Mucosa of descending colon (tissue), 3 donors: ENCODE results near the gene ADM5. TPM values are rescaled to one million over a fixed set of nuclear protein-coding genes. Genes with fewer than 3 reads are reported as not detected.

ENCODE experiments used
- ATAC-seq: fragments of 200-7000 bp; cut with Tn5 transposase; one replicate; pipeline ENCODE4 v1.9.1; 2020; ENCODE audit warnings: mild to moderate bottlenecking, moderate library complexity
- DNase-seq, 3 donors: peaks; one replicate each; pipeline ENCODE4 v3.0.0-alpha.2; 2020
- H3K36me3 ChIP-seq: fragments of 200-600 bp; one replicate; pipeline ENCODE4 v1.8.0; 2021; ENCODE audit warnings: low read depth, mild to moderate bottlenecking
- H3K4me1 ChIP-seq: fragments of 200-600 bp; one replicate; pipeline ENCODE4 v1.8.0; 2021; ENCODE audit warnings: low read depth, mild to moderate bottlenecking
- H3K4me3 ChIP-seq: fragments of 200-600 bp; one replicate; pipeline ENCODE4 v1.8.0; 2021; ENCODE audit warnings: mild to moderate bottlenecking
- H3K9me3 ChIP-seq: fragments of 200-600 bp; one replicate; pipeline ENCODE4 v1.8.0; 2021; ENCODE audit warnings: mild to moderate bottlenecking
- intact Hi-C, 2 donors: fragments of 100-400 bp; cut with DNase I in 1 of 2; cut with micrococcal nuclease in 1 of 2; formaldehyde crosslinking; loops; one replicate each; pipeline versions ENCODE4 v1.11.0 to v1.11.1; 2022; cut with DNase I, micrococcal nuclease
- total RNA-seq, 3 donors: library from RNA; stranded (reverse); fragmentation: NEBNext Ultra II Directional in 2 of 3; extraction: Animal tissue kit (Norgen Biotek cat#: 25700) in 2 of 3; gene quantifications; one replicate each; pipeline versions ENCODE4 v1.2.1 to v1.2.4, GENCODE V29; 2021 to 2023
- TF ChIP-seq, protein P1 (sequence below): fragments of 200-600 bp; IDR thresholded peaks from one replicate; pipeline ENCODE4 v1.8.0; 2022; ENCODE audit warnings: antibody characterized with exemption, mild to moderate bottlenecking
- donor health status: DM: no; HTN: no; CAD: no; lungs with moderate emphysema.
- donor health status: DM: no; HTN: no; CAD: no.
- donor health status: DM: no; HTN: yes; CAD: no.

Gene ADM5
- total RNA-seq, 3 donors from 2014 or later, result 0.69 to 1.3 (median 1.2) TPM

DNA sequence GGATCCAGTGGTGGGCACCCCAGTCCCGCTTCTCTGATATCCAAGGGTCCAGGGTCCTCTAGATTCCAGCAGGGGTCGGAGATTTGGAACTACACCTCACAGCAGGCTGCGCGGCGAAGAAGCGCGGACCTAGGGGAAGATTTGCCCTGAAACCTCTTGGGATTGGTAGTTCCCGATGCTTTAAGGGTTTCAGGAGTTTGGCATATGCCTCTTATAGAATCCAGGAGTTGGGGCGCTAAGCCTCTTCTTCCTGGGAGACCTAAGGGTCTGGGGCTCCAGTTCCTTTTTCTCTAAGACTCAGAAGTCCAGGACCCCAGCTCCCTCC, 23.3 kb upstream of the ADM5 start:
- TF ChIP-seq, protein P1, sequence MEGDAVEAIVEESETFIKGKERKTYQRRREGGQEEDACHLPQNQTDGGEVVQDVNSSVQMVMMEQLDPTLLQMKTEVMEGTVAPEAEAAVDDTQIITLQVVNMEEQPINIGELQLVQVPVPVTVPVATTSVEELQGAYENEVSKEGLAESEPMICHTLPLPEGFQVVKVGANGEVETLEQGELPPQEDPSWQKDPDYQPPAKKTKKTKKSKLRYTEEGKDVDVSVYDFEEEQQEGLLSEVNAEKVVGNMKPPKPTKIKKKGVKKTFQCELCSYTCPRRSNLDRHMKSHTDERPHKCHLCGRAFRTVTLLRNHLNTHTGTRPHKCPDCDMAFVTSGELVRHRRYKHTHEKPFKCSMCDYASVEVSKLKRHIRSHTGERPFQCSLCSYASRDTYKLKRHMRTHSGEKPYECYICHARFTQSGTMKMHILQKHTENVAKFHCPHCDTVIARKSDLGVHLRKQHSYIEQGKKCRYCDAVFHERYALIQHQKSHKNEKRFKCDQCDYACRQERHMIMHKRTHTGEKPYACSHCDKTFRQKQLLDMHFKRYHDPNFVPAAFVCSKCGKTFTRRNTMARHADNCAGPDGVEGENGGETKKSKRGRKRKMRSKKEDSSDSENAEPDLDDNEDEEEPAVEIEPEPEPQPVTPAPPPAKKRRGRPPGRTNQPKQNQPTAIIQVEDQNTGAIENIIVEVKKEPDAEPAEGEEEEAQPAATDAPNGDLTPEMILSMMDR, result no peak
- no peak for DNase-seq
- intact Hi-C loops, result no loop called here
- Histone ChIP-seq H3K4me3 (peak overlapping the region; percentile 68), H3K4me1 (peaks cover 10% of the 10 kb centered on the region), H3K9me3 (no peaks in the 10 kb centered on the region), H3K36me3 (peaks cover 6% of the 10 kb centered on the region)
- peak; percentile 0 for ATAC-seq

DNA sequence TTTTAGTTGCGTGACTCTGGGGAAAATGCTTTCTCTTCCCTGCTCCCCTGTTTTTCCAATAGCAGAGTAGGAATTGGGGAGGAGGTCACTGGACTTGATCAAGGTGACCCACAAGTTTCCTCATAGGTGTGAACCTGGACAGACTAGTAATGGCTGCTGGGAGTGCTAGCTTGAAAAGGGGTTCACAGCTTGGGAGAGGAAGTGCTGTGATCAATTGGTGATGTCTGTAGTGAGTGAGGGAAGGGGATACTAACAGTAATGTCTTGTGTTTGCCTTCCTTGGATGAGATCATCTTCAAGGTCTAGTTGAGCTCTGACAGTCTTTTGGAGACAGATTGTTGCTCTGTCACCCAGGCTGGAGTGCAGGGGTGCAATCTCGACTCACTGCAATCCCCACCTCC, 21.9 kb upstream of the ADM5 start:
- Histone ChIP-seq H3K4me3 (no peak overlapping the region), H3K9me3 (no peaks in the 10 kb centered on the region), H3K4me1 (peaks cover 19% of the 10 kb centered on the region), H3K36me3 (no peaks in the 10 kb centered on the region)
- no peak for DNase-seq
- TF ChIP-seq, protein P1, result no peak
- intact Hi-C loops, result no loop called here
- no peak for ATAC-seq

DNA sequence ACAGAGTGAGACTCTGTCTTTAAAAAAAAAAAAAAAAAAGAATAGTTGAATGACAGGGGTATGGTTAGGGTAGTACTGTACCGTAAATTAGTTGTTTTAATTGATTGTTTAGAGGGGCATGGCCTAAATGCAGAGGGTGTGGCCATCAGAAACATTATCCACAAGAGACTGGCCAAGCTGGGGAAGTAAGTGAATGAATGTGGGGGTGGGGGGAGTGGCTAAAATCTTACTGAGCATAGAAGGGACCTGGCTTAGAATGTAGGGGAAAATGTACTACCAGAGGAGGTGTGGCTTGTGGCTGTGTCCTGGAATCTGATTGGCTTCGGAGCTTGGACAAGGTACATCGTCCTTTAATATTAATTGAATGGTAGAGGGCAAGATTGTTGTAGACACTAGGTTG, 19.9 kb upstream of the ADM5 start:
- no peak for ATAC-seq
- intact Hi-C loops, result no loop called here
- H3K4me3 ChIP-seq, result no peak overlapping the region
- DNase-seq, result no peak
- no peaks in the 10 kb centered on the region for H3K36me3 ChIP-seq
- H3K9me3 ChIP-seq, result no peaks in the 10 kb centered on the region
- TF ChIP-seq, protein P1, result no peak
- H3K4me1 ChIP-seq, result peaks cover 12% of the 10 kb centered on the region

DNA sequence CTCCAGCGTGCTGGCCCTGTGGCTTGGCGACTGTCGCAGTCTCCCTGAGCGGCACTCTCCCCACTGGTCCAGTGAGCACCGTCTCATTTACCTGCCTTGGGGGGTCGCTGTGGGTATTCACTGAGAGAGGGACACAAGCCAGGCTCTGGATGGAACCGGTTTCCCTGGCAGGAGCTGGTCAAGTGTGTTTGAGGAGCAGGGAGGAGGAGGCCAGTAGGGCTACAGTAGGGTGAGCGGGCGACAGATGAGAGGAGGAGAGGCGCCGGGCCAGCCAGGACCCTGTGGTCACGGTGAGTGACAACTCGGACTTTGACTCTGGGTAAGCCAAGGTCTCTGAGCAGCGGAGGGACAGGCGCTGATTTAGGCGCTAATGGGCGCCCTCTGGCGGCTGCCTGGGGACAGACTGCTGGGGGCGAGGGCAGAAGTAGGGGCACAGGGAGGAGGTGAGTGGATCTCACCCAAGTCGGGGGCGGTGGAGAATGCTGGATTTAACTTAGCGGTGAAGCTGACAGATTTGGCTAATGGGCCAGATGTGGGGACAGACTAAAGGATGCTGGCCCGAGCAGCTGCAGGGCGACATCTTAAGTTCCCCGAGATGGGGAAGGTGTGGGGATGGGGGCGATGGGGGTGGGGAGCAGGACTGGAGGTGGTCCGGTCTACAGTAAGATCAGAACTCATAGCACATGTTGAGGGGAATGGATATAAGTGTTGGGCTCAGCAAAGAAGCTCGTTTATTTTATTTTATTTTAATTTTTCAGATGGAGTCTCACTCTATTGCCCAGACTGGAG, 17.1 kb upstream of the ADM5 start:
- Histone ChIP-seq H3K4me3 (no peak overlapping the region), H3K4me1 (peaks cover 13% of the 10 kb centered on the region), H3K9me3 (no peaks in the 10 kb centered on the region), H3K36me3 (peaks cover 6% of the 10 kb centered on the region)
- ATAC-seq (peak; percentile 45), DNase-seq (peak; percentile 81 to 87 (median 83))
- intact Hi-C loops, result no loop called here
- TF ChIP-seq, protein P1, result peak; percentile 84

DNA sequence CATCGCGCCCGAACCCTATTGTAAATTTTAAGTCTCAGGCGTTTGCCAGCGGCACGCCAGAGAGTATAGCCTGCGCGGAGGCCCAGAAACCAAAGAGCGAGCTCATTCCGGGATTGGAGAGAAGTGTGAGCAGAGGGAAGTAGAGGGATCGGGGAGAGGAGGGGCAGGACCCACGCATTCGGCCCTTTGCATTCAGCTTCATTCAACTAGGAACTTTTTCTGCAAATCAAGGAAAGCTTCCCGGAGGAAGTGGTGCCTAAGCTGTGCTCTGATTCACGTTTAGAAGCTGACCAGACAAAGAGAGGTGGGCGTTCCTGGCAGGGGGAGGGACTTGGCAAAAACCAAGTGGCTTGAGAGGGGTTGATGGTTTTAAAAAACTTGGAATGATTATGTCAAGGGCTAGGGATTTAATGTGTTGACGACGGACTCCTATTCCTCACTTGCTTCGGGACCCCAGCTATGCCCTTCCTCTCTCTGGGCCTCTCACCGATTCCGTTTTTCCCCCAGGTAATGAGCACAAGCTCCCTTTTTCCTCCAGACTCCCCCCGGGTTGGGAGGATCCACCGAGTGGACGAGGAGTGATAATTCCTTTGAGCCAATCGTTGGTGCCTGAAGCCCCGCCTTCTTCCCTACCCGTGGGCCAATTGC, 13.1 kb upstream of the ADM5 start:
- intact Hi-C loops, result no loop called here
- peaks cover 36% of the 10 kb centered on the region for H3K4me1 ChIP-seq
- TF ChIP-seq, protein P1, result no peak
- H3K4me3 ChIP-seq, result peak overlapping the region; percentile 88
- peak; percentile 86 to 90 (median 89) for DNase-seq
- peaks cover 6% of the 10 kb centered on the region for H3K36me3 ChIP-seq
- no peaks in the 10 kb centered on the region for H3K9me3 ChIP-seq
- peak; percentile 60 for ATAC-seq
